ENCODE results near the gene RPS3.

RPS3 gene

GRCh38 chr11:75433443-75433842, 34.1 kb downstream of the RPS3 start:
- TF ChIP-seq Cebpa-rat (IDR thresholded peaks at IDR 0.05): no peak
- H3K9me3 ChIP-seq: peaks cover 12% of the 10 kb centered on the region; the same call in 1 of the 2 replicates
- peaks cover 9% of the 10 kb centered on the region for H3K4me1 ChIP-seq
- no peak overlapping the region for H3K4me3 ChIP-seq
- H4K20me1 ChIP-seq: peaks cover 12% of the 10 kb centered on the region; the same call in 1 of the 2 replicates
- peaks cover 52% of the 10 kb centered on the region for H3K27me3 ChIP-seq
- no peak overlapping the region for H3K4me2 ChIP-seq
- no peaks in the 10 kb centered on the region for H3K36me3 ChIP-seq
- no peak overlapping the region for H3K9ac ChIP-seq
- H3K27ac ChIP-seq: no peak overlapping the region

GRCh38 chr11:75434051-75434450, 34.7 kb downstream of the RPS3 start:
- Histone ChIP-seq H3K4me1 (peaks cover 14% of the 10 kb centered on the region), H3K9ac (no peak overlapping the region), H3K4me3 (no peak overlapping the region), H3K27ac (no peak overlapping the region), H4K20me1 (peaks cover 12% of the 10 kb centered on the region; the same call in 1 of the 2 replicates), H3K4me2 (no peak overlapping the region), H3K36me3 (no peaks in the 10 kb centered on the region), H3K27me3 (peaks cover 45% of the 10 kb centered on the region), H3K9me3 (peaks cover 9% of the 10 kb centered on the region; the same call in 1 of the 2 replicates)
- TF ChIP-seq Cebpa-rat (IDR thresholded peaks at IDR 0.05): no peak

- no peak overlapping the region for H3K4me2 ChIP-seq
- H3K27me3 ChIP-seq: peaks cover 36% of the 10 kb centered on the region
- no peaks in the 10 kb centered on the region for H3K9me3 ChIP-seq
- TF ChIP-seq Cebpa-rat (IDR thresholded peaks at IDR 0.05): no peak
- H4K20me1 ChIP-seq: peaks cover 12% of the 10 kb centered on the region; the same call in 1 of the 2 replicates
- H3K4me3 ChIP-seq: no peak overlapping the region
- H3K9ac ChIP-seq: no peak overlapping the region
- H3K36me3 ChIP-seq: no peaks in the 10 kb centered on the region
- peaks cover 12% of the 10 kb centered on the region for H3K4me1 ChIP-seq
- H3K27ac ChIP-seq: no peak overlapping the region
Measured at GRCh38 chr11:75434886-75435570, 35.7 kb downstream of the RPS3 start.

- Histone ChIP-seq H3K36me3 (no peaks in the 10 kb centered on the region), H3K9ac (no peak overlapping the region), H3K4me2 (no peak overlapping the region), H4K20me1 (peaks cover 12% of the 10 kb centered on the region; the same call in 1 of the 2 replicates), H3K9me3 (no peaks in the 10 kb centered on the region), H3K27ac (no peak overlapping the region), H3K4me1 (peaks cover 12% of the 10 kb centered on the region), H3K4me3 (no peak overlapping the region), H3K27me3 (peaks cover 31% of the 10 kb centered on the region)
- TF ChIP-seq Cebpa-rat (IDR thresholded peaks at IDR 0.05): no peak
Measured at GRCh38 chr11:75435571-75435925, 36.2 kb downstream of the RPS3 start.

GRCh38 chr11:75436806-75437205, 37.5 kb downstream of the RPS3 start:
- peaks cover 18% of the 10 kb centered on the region for H3K27me3 ChIP-seq
- H3K9me3 ChIP-seq: no peaks in the 10 kb centered on the region
- peaks cover 5% of the 10 kb centered on the region; the same call in 1 of the 2 replicates for H4K20me1 ChIP-seq
- no peak overlapping the region for H3K4me2 ChIP-seq
- peaks cover 12% of the 10 kb centered on the region for H3K4me1 ChIP-seq
- H3K36me3 ChIP-seq: no peaks in the 10 kb centered on the region
- H3K9ac ChIP-seq: no peak overlapping the region
- TF ChIP-seq Cebpa-rat (IDR thresholded peaks at IDR 0.05): no peak
- no peak overlapping the region for H3K4me3 ChIP-seq
- H3K27ac ChIP-seq: no peak overlapping the region

- Histone ChIP-seq H3K36me3 (no peaks in the 10 kb centered on the region), H3K9me3 (no peaks in the 10 kb centered on the region), H3K27ac (no peak overlapping the region), H3K27me3 (peaks cover 5% of the 10 kb centered on the region; the same call in 1 of the 2 replicates), H3K9ac (no peak overlapping the region), H3K4me2 (no peak overlapping the region), H3K4me3 (no peak overlapping the region), H4K20me1 (no peaks in the 10 kb centered on the region), H3K4me1 (peaks cover 12% of the 10 kb centered on the region)
- no peak for TF ChIP-seq Cebpa-rat (IDR thresholded peaks at IDR 0.05)
Measured at GRCh38 chr11:75437966-75438659, 38.8 kb downstream of the RPS3 start.

- H3K9me3 ChIP-seq: no peaks in the 10 kb centered on the region
- no peak overlapping the region for H3K4me3 ChIP-seq
- H3K27me3 ChIP-seq: no peaks in the 10 kb centered on the region
- no peak for TF ChIP-seq Cebpa-rat (IDR thresholded peaks at IDR 0.05)
- no peaks in the 10 kb centered on the region for H4K20me1 ChIP-seq
- no peaks in the 10 kb centered on the region for H3K36me3 ChIP-seq
- H3K4me1 ChIP-seq: peaks cover 12% of the 10 kb centered on the region
- H3K9ac ChIP-seq: no peak overlapping the region
- H3K27ac ChIP-seq: no peak overlapping the region
- H3K4me2 ChIP-seq: peak overlapping the region; percentile 39
Measured at GRCh38 chr11:75439026-75439425, 39.7 kb downstream of the RPS3 start.

- no peak for TF ChIP-seq Cebpa-rat (IDR thresholded peaks at IDR 0.05)
- Histone ChIP-seq H3K9me3 (no peaks in the 10 kb centered on the region), H3K27ac (no peak overlapping the region), H4K20me1 (no peaks in the 10 kb centered on the region), H3K9ac (no peak overlapping the region), H3K4me2 (0 out of 2 replicates have a peak overlapping the region, but pooled peaks have one; percentile 39), H3K4me3 (no peak overlapping the region), H3K27me3 (no peaks in the 10 kb centered on the region), H3K36me3 (no peaks in the 10 kb centered on the region), H3K4me1 (peaks cover 12% of the 10 kb centered on the region)
Measured at GRCh38 chr11:75439495-75440120, 40.3 kb downstream of the RPS3 start.

- no peak overlapping the region for H3K4me3 ChIP-seq
- no peak overlapping the region for H3K4me2 ChIP-seq
- H3K9ac ChIP-seq: no peak overlapping the region
- peaks cover 12% of the 10 kb centered on the region for H3K4me1 ChIP-seq
- no peaks in the 10 kb centered on the region for H3K36me3 ChIP-seq
- H3K27ac ChIP-seq: no peak overlapping the region
- H4K20me1 ChIP-seq: no peaks in the 10 kb centered on the region
- H3K9me3 ChIP-seq: no peaks in the 10 kb centered on the region
- no peak for TF ChIP-seq Cebpa-rat (IDR thresholded peaks at IDR 0.05)
- no peaks in the 10 kb centered on the region for H3K27me3 ChIP-seq
Measured at GRCh38 chr11:75440960-75441803, 41.9 kb downstream of the RPS3 start.

All from BLaER1 (cell line).